Measurements from ENCODE around the gene CHI3L1.

The CHI3L1 gene

GRCh38 chr1:203151362-203152157 lies 34.9 kb downstream of the CHI3L1 start:
- no peak for DNase-seq (ENCODE audit: low read depth in 2 of 2)

- no peak for DNase-seq (ENCODE audit: low read depth in 2 of 2)
Measured at GRCh38 chr1:203150511-203151297, 35.8 kb downstream of the CHI3L1 start.

GRCh38 chr1:203149188-203149840 lies 37.2 kb downstream of the CHI3L1 start:
- DNase-seq (ENCODE audit: low read depth in 2 of 2) = no peak

GRCh38 chr1:203148579-203148978 lies 37.9 kb downstream of the CHI3L1 start:
- no peak for DNase-seq (ENCODE audit: low read depth in 2 of 2)

- no peak for DNase-seq (ENCODE audit: low read depth in 2 of 2)
Measured at GRCh38 chr1:203148127-203148526, 38.4 kb downstream of the CHI3L1 start.

- no peak for DNase-seq (ENCODE audit: low read depth in 2 of 2)
Measured at GRCh38 chr1:203147376-203147775, 39.1 kb downstream of the CHI3L1 start.

- DNase-seq (ENCODE audit: low read depth in 2 of 2) = no peak
Measured at GRCh38 chr1:203146537-203146936, 40.0 kb downstream of the CHI3L1 start.

- no peak for DNase-seq (ENCODE audit: low read depth in 2 of 2)
Measured at GRCh38 chr1:203146042-203146369, 40.5 kb downstream of the CHI3L1 start.

GRCh38 chr1:203145321-203146041 lies 41.0 kb downstream of the CHI3L1 start:
- no peak for DNase-seq (ENCODE audit: low read depth in 2 of 2)

GRCh38 chr1:203144661-203145060 lies 41.8 kb downstream of the CHI3L1 start:
- no peak for DNase-seq (ENCODE audit: low read depth in 2 of 2)

GRCh38 chr1:203143641-203144040 lies 42.9 kb downstream of the CHI3L1 start:
- DNase-seq (ENCODE audit: low read depth in 2 of 2) = no peak

- DNase-seq (ENCODE audit: low read depth in 2 of 2) = no peak
Measured at GRCh38 chr1:203142684-203143408, 43.7 kb downstream of the CHI3L1 start.

GRCh38 chr1:203142124-203142523 lies 44.4 kb downstream of the CHI3L1 start:
- no peak for DNase-seq (ENCODE audit: low read depth in 2 of 2)

- DNase-seq (ENCODE audit: low read depth in 2 of 2) = no peak
Measured at GRCh38 chr1:203140743-203141520, 45.6 kb downstream of the CHI3L1 start.

- DNase-seq (ENCODE audit: low read depth in 2 of 2) = no peak
Measured at GRCh38 chr1:203139976-203140475, 46.5 kb downstream of the CHI3L1 start.

GRCh38 chr1:203138066-203138465 lies 48.4 kb downstream of the CHI3L1 start:
- no peak for DNase-seq (ENCODE audit: low read depth in 2 of 2)

GRCh38 chr1:203137324-203137723 lies 49.2 kb downstream of the CHI3L1 start:
- no peak for DNase-seq (ENCODE audit: low read depth in 2 of 2)

- no peak for DNase-seq (ENCODE audit: low read depth in 2 of 2)
Measured at GRCh38 chr1:203136409-203137042, 50.0 kb downstream of the CHI3L1 start.

GRCh38 chr1:203135636-203136305 lies 50.7 kb downstream of the CHI3L1 start:
- DNase-seq (ENCODE audit: low read depth in 2 of 2) = no peak

Data from fibroblast of skin of left quadriceps (primary cell).